ENCODE results near the gene NCLN. TPM values are rescaled to one million over a fixed set of nuclear protein-coding genes. Genes with fewer than 3 reads are reported as not detected.

The NCLN gene
- total and polyA plus RNA-seq, 2 donors, result 14.5 to 62.6 TPM

DNA sequence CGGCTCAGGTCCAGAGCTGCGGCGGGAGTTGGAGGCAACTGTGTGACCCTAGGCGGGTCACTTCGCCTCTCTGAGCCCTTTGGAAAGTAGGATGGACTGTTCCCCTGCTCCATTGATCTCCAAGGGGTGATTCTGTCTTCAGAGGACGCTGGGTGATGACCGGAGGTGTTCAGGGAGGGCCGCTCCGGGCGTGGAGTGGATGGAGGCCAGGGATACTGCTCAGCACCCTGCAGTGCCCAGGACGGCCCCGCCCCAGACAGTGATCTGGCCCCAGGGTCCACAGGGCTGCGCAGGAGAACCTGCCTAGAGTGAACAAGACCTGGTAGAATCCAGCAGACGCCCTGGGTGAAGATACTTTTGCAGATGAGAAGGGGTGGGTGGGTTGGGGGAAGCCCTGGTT lies 7.0 kb downstream of the NCLN start:
- DNase-seq (ENCODE audit: low read depth in 6 of 9, low spot score in 9 of 9), result no peak
- peaks cover 1 to 8% of the 10 kb centered on the region in 2 donors for H3K4me1 ChIP-seq (ENCODE audit: control insufficient read depth in 2 of 2, insufficient read depth in 2 of 2, low read length in 2 of 2)
- H3K4me3 ChIP-seq (ENCODE audit: low read length in 2 of 2), result no peak overlapping the region
- no peaks in the 10 kb centered on the region for H3K9me3 ChIP-seq (ENCODE audit: control insufficient read depth in 2 of 2, insufficient read depth in 1 of 2, low read length in 1 of 2)
- 98% methylated on average over 14 of the region's 14 CpGs for WGBS
- peaks cover 26 to 54% of the 10 kb centered on the region in 2 donors for H3K36me3 ChIP-seq (ENCODE audit: control insufficient read depth in 2 of 2, insufficient read depth in 2 of 2, low read length in 1 of 2)
- H3K27ac ChIP-seq (ENCODE audit: low read depth in 1 of 2, low read length in 1 of 2), result no peak overlapping the region
- no peaks in the 10 kb centered on the region for H3K27me3 ChIP-seq (ENCODE audit: control insufficient read depth in 2 of 2, insufficient read depth in 1 of 2, low read length in 1 of 2)

DNA sequence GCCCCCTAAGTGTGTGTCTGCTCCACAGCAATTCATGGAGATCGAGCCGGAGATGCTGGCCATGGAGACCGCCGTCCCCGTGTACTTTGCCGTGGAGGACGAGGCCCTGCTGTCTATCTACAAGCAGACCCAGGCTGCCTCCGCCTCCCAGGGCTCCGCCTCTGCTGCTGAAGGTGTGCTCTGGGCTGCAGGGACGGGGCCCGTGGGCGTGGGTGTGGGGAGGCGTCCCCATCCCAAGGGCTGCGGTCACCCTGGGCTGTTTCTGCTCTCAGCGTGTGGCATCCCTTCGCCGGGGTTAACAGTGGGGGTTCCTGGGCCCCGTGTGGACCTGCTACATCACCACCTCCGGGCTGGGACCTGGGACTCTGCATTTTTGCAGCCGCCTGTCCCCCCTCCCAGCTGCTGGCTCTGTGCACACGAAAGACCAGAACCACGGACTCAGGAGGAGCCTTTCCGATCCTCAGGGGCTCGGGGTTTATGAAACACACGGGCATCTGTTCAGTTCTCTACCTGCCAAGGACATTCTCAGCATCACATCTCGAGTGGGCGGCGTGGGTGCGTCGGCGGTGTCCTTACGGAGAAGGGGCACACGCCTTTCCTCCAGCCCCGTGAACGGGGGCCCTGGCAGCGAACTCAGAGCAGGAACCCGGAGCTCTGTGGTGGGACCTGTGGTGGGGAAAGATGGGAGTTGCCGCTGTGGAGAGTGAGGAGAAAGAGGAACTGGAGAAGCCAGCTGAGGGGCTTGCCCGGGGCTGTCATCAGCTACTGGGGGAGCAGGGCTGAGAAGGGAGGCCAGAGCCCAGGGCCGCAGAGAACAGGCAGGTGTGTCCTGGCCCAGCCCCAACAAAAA lies 7.8 kb downstream of the NCLN start:
- no peak for DNase-seq (ENCODE audit: low read depth in 6 of 9, low spot score in 9 of 9)
- peak overlapping the region in 1 of 2 donors; percentile 5 for H3K27ac ChIP-seq (ENCODE audit: low read depth in 1 of 2, low read length in 1 of 2)
- 64% methylated on average over 40 of the region's 40 CpGs for WGBS
- peaks cover 0 to 2% of the 10 kb centered on the region in 2 donors for H3K4me1 ChIP-seq (ENCODE audit: control insufficient read depth in 2 of 2, insufficient read depth in 2 of 2, low read length in 2 of 2)
- H3K9me3 ChIP-seq (ENCODE audit: control insufficient read depth in 2 of 2, insufficient read depth in 1 of 2, low read length in 1 of 2), result no peaks in the 10 kb centered on the region
- H3K27me3 ChIP-seq (ENCODE audit: control insufficient read depth in 2 of 2, insufficient read depth in 1 of 2, low read length in 1 of 2), result no peaks in the 10 kb centered on the region
- H3K36me3 ChIP-seq (ENCODE audit: control insufficient read depth in 2 of 2, insufficient read depth in 2 of 2, low read length in 1 of 2), result peaks cover 27 to 54% of the 10 kb centered on the region in 2 donors
- H3K4me3 ChIP-seq (ENCODE audit: low read length in 2 of 2), result no peak overlapping the region

DNA sequence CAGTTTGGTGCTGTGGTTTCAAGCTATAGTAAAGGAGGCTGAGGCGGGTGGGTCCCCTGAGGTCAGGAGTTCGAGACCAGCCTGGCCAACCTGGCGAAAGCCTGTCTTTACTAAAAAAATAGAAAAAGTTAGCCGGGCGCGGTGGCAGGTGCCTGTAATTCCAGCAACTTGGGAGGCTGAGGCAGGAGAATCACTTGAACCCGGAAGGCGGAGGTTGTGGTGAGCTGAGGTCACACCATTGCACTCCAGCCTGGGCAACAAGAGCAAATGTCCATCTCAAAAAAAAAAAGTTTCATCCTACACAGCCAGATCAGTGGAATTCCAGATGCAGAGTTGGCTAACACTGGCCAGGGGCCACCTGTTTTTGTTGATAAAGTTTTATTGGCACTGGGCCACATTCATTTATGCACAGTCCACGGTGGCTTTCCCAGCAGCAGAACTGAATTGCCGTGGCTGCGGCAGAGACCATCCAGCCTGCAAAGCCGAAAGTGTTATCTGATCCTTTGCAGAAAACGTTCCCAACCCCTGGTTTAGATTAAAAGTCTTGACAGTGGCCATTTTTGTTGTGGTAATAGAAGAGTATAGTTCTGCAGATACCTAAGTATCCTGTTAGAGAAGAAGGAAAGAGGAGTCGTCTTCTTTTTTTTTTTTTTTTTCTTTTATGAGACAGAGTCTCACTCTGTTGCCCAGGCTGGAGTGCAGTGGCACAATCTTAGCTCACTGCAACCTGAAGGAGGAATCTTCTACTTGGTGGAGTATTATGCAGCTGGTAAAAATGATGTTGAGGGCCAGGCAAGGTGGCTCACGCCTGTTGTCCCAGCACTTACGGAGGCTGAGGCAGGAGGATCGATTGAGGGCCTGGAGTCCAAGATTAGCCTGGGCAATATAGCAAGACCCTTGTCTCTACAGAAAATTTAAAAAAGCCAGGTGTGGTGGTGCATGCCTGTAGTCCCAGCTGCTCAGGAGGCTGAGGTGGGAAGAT lies 8.7 kb downstream of the NCLN start:
- H3K4me1 ChIP-seq (ENCODE audit: control insufficient read depth in 2 of 2, insufficient read depth in 2 of 2, low read length in 2 of 2), result no peaks in the 10 kb centered on the region
- H3K4me3 ChIP-seq (ENCODE audit: low read length in 2 of 2), result no peak overlapping the region
- no peak overlapping the region for H3K27ac ChIP-seq (ENCODE audit: low read depth in 1 of 2, low read length in 1 of 2)
- DNase-seq (ENCODE audit: low read depth in 6 of 9, low spot score in 9 of 9), result no peak
- no peaks in the 10 kb centered on the region for H3K27me3 ChIP-seq (ENCODE audit: control insufficient read depth in 2 of 2, insufficient read depth in 1 of 2, low read length in 1 of 2)
- H3K9me3 ChIP-seq (ENCODE audit: control insufficient read depth in 2 of 2, insufficient read depth in 1 of 2, low read length in 1 of 2), result no peaks in the 10 kb centered on the region
- peaks cover 32 to 54% of the 10 kb centered on the region in 2 donors for H3K36me3 ChIP-seq (ENCODE audit: control insufficient read depth in 2 of 2, insufficient read depth in 2 of 2, low read length in 1 of 2)
- 90% methylated on average over 17 of the region's 17 CpGs for whole genome bisulfite sequencing

DNA sequence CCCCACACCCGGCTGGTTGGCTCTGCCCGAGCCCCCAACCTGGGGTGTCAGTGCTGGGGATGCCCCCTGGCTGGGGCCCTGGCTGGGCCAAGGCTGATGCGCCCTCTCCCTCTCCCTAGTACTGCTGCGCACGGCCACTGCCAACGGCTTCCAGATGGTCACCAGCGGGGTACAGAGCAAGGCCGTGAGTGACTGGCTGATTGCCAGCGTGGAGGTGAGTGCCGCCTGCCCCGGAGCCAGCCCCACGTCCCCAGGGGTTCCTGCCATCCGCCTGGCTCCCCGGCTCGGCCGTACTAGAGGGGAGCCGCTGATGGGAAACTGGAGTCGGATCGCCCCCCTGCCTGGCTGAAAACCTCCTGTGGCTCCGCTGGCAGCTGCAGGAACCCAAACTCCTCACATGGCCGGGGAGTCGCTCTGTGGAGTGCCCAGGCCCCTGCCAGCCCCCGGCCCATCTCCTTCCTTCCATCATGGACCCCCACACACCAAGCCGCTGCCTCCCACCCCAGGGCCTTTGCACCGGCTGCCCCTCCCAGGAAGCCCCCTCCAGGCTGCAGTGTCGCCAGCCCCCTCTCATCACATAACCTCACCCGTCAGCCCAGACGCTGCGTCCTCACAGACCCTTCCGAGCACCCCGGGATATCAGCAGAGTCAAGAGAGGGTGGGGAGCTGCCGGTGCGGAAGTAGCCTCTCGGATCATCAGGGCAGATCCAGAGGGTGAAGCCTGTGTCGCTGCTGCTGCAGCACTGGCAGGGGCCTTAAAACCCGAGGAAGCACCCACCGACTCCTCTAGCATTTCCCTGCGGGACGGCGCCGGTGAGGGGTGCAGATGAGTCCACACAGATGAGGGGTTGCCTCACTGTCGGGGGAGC lies 10.6 kb downstream of the NCLN start:
- no peaks in the 10 kb centered on the region for H3K27me3 ChIP-seq (ENCODE audit: control insufficient read depth in 2 of 2, insufficient read depth in 1 of 2, low read length in 1 of 2)
- H3K9me3 ChIP-seq (ENCODE audit: control insufficient read depth in 2 of 2, insufficient read depth in 1 of 2, low read length in 1 of 2), result no peaks in the 10 kb centered on the region
- no peaks in the 10 kb centered on the region for H3K4me1 ChIP-seq (ENCODE audit: control insufficient read depth in 2 of 2, insufficient read depth in 2 of 2, low read length in 2 of 2)
- H3K4me3 ChIP-seq (ENCODE audit: low read length in 2 of 2), result no peak overlapping the region
- DNase-seq (ENCODE audit: low read depth in 6 of 9, low spot score in 9 of 9), result no peak
- no peak overlapping the region for H3K27ac ChIP-seq (ENCODE audit: low read depth in 1 of 2, low read length in 1 of 2)
- H3K36me3 ChIP-seq (ENCODE audit: control insufficient read depth in 2 of 2, insufficient read depth in 2 of 2, low read length in 1 of 2), result peaks cover 33 to 46% of the 10 kb centered on the region in 2 donors
- WGBS, result 97% methylated on average over 42 of the region's 42 CpGs

DNA sequence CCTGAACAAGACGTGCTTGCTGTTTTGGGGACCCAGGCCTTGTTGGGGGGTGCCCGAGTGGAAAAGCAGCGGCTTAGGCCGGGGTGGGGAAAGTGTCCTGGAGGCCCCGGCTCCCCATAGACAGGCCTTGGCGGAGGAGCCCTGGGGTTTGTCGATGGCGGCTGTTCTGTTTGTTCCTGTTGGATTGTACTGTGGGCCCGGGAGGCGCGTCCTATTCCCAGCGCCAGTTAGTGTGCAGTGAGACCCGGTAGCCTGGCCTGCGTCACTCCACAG lies 11.1 kb downstream of the NCLN start:
- DNase-seq (ENCODE audit: low read depth in 6 of 9, low spot score in 9 of 9), result no peak
- H3K27ac ChIP-seq (ENCODE audit: low read depth in 1 of 2, low read length in 1 of 2), result no peak overlapping the region
- H3K36me3 ChIP-seq (ENCODE audit: control insufficient read depth in 2 of 2, insufficient read depth in 2 of 2, low read length in 1 of 2), result peaks cover 31 to 41% of the 10 kb centered on the region in 2 donors
- no peaks in the 10 kb centered on the region for H3K27me3 ChIP-seq (ENCODE audit: control insufficient read depth in 2 of 2, insufficient read depth in 1 of 2, low read length in 1 of 2)
- no peak overlapping the region for H3K4me3 ChIP-seq (ENCODE audit: low read length in 2 of 2)
- H3K9me3 ChIP-seq (ENCODE audit: control insufficient read depth in 2 of 2, insufficient read depth in 1 of 2, low read length in 1 of 2), result no peaks in the 10 kb centered on the region
- no peaks in the 10 kb centered on the region for H3K4me1 ChIP-seq (ENCODE audit: control insufficient read depth in 2 of 2, insufficient read depth in 2 of 2, low read length in 2 of 2)
- WGBS, result 98% methylated on average over 14 of the region's 14 CpGs

GRCh38 chr19:3198901-3199700 lies 13.4 kb downstream of the NCLN start:
- no peaks in the 10 kb centered on the region for H3K4me1 ChIP-seq (ENCODE audit: control insufficient read depth in 2 of 2, insufficient read depth in 2 of 2, low read length in 2 of 2)
- no peak overlapping the region for H3K4me3 ChIP-seq (ENCODE audit: low read length in 2 of 2)
- H3K9me3 ChIP-seq (ENCODE audit: control insufficient read depth in 2 of 2, insufficient read depth in 1 of 2, low read length in 1 of 2), result peaks cover 0 to 4% of the 10 kb centered on the region in 2 donors
- 98% methylated on average over 43 of the region's 43 CpGs for WGBS
- no peak overlapping the region for H3K27ac ChIP-seq (ENCODE audit: low read depth in 1 of 2, low read length in 1 of 2)
- no peak for DNase-seq (ENCODE audit: low read depth in 6 of 9, low spot score in 9 of 9)
- peaks cover 26 to 28% of the 10 kb centered on the region in 2 donors for H3K36me3 ChIP-seq (ENCODE audit: control insufficient read depth in 2 of 2, insufficient read depth in 2 of 2, low read length in 1 of 2)
- no peaks in the 10 kb centered on the region for H3K27me3 ChIP-seq (ENCODE audit: control insufficient read depth in 2 of 2, insufficient read depth in 1 of 2, low read length in 1 of 2)

- no peak overlapping the region for H3K27ac ChIP-seq (ENCODE audit: low read depth in 1 of 2, low read length in 1 of 2)
- peaks cover 23 to 38% of the 10 kb centered on the region in 2 donors for H3K36me3 ChIP-seq (ENCODE audit: control insufficient read depth in 2 of 2, insufficient read depth in 2 of 2, low read length in 1 of 2)
- H3K4me3 ChIP-seq (ENCODE audit: low read length in 2 of 2), result no peak overlapping the region
- peaks cover 0 to 4% of the 10 kb centered on the region in 2 donors for H3K9me3 ChIP-seq (ENCODE audit: control insufficient read depth in 2 of 2, insufficient read depth in 1 of 2, low read length in 1 of 2)
- DNase-seq (ENCODE audit: low read depth in 6 of 9, low spot score in 9 of 9), result no peak
- H3K27me3 ChIP-seq (ENCODE audit: control insufficient read depth in 2 of 2, insufficient read depth in 1 of 2, low read length in 1 of 2), result no peaks in the 10 kb centered on the region
- WGBS, result 98% methylated on average over 39 of the region's 39 CpGs
- no peaks in the 10 kb centered on the region for H3K4me1 ChIP-seq (ENCODE audit: control insufficient read depth in 2 of 2, insufficient read depth in 2 of 2, low read length in 2 of 2)
Measured at GRCh38 chr19:3201072-3201700, 15.5 kb downstream of the NCLN start.

GRCh38 chr19:3201911-3202310 lies 16.2 kb downstream of the NCLN start:
- no peak overlapping the region for H3K27ac ChIP-seq (ENCODE audit: low read depth in 1 of 2, low read length in 1 of 2)
- WGBS, result 97% methylated on average over 14 of the region's 14 CpGs
- DNase-seq (ENCODE audit: low read depth in 6 of 9, low spot score in 9 of 9), result no peak

More at GRCh38 chr19:3201911-3202310, 16.2 kb downstream of the NCLN start:
- H3K4me1 ChIP-seq (ENCODE audit: control insufficient read depth in 2 of 2, insufficient read depth in 2 of 2, low read length in 2 of 2), result no peaks in the 10 kb centered on the region
- no peak overlapping the region for H3K4me3 ChIP-seq (ENCODE audit: low read length in 2 of 2)
- H3K9me3 ChIP-seq (ENCODE audit: control insufficient read depth in 2 of 2, insufficient read depth in 1 of 2, low read length in 1 of 2), result peaks cover 0 to 4% of the 10 kb centered on the region in 2 donors
- peaks cover 18 to 37% of the 10 kb centered on the region in 2 donors for H3K36me3 ChIP-seq (ENCODE audit: control insufficient read depth in 2 of 2, insufficient read depth in 2 of 2, low read length in 1 of 2)
- no peaks in the 10 kb centered on the region for H3K27me3 ChIP-seq (ENCODE audit: control insufficient read depth in 2 of 2, insufficient read depth in 1 of 2, low read length in 1 of 2)

Data from thymus (tissue), 11 donors.